AG04449 (cell line): Measurements from ENCODE around the gene SETD4.

Experiments used
- CTCF ChIA-PET: fragments of 350-600 bp; formaldehyde crosslinking; extraction: SDS; loops from one replicate; lab custom pipeline; 2021; ENCODE audit warnings: antibody characterized with exemption; lab: Yijun Ruan, JAX
- POLR2A ChIA-PET: fragments of 400-600, 350-600 bp; formaldehyde crosslinking; extraction: SDS; loops from one replicate; lab custom pipeline; 2020; ENCODE audit warnings: antibody characterized with exemption, inconsistent platforms; lab: Yijun Ruan, JAX
- DNase-seq: peaks from one replicate; pipeline ENCODE4 v3.0.0-alpha.2; 2010; ENCODE audit warnings: low read depth, low spot score
- H3K4me3 ChIP-seq: 2 replicates; pipeline ENCODE4 v1.5.1; 2011; ENCODE audit warnings: low read depth, mild to moderate bottlenecking, control low read depth, low read length
- TF ChIP-seq, protein P1 (sequence below): IDR thresholded peaks from one replicate; pipeline ENCODE4 v1.5.1; 2011; ENCODE audit warnings: mild to moderate bottlenecking, moderate library complexity, low read length, control low read depth, inconsistent platforms; ENCODE audit not compliant: insufficient read depth; ENCODE audit errors: missing control alignments

SETD4 gene

DNA sequence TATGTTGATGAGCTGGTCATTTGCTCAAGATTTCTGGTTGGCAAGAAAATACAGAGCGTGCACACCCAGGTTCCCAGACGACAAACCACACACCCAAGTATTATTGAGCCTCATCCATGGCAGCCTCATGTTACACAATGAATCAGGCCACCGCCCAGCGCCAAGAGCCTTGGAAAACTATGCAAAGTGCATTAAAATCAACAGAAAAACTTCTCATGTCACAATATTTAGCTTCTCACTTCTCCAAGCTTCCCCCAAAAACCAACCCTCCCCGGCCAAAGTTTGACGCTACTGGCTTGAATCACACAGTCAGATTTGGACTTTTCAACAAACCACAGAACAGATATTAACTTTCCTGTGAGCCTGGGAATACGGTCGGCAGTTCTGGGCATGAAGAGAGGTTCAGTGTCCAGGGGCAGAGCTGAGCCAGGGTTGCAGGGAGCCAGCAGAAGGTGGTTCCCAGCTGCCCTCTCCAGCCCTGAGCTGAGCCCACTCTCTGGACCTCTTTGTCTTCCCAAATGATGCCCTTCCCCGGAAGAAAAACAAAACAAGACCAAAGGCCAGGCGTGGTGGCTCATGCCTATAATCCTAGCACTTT lies 71.1 kb downstream of the SETD4 start:
- CTCF ChIA-PET = interaction anchor here (1.2 to 1.3 kb wide), 2 partner anchors 15 to 39 kb away, joined by 3 to 5 read pairs; no protein-coding TSS in a partner anchor
- H3K4me3 ChIP-seq = no peak overlapping the region
- no peak for DNase-seq
- TF ChIP-seq, protein P1, sequence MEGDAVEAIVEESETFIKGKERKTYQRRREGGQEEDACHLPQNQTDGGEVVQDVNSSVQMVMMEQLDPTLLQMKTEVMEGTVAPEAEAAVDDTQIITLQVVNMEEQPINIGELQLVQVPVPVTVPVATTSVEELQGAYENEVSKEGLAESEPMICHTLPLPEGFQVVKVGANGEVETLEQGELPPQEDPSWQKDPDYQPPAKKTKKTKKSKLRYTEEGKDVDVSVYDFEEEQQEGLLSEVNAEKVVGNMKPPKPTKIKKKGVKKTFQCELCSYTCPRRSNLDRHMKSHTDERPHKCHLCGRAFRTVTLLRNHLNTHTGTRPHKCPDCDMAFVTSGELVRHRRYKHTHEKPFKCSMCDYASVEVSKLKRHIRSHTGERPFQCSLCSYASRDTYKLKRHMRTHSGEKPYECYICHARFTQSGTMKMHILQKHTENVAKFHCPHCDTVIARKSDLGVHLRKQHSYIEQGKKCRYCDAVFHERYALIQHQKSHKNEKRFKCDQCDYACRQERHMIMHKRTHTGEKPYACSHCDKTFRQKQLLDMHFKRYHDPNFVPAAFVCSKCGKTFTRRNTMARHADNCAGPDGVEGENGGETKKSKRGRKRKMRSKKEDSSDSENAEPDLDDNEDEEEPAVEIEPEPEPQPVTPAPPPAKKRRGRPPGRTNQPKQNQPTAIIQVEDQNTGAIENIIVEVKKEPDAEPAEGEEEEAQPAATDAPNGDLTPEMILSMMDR = no peak
- POLR2A ChIA-PET = interaction anchor here (0.6 kb wide), 1 partner anchor 209 kb away, joined by 3 read pairs; no protein-coding TSS in a partner anchor

DNA sequence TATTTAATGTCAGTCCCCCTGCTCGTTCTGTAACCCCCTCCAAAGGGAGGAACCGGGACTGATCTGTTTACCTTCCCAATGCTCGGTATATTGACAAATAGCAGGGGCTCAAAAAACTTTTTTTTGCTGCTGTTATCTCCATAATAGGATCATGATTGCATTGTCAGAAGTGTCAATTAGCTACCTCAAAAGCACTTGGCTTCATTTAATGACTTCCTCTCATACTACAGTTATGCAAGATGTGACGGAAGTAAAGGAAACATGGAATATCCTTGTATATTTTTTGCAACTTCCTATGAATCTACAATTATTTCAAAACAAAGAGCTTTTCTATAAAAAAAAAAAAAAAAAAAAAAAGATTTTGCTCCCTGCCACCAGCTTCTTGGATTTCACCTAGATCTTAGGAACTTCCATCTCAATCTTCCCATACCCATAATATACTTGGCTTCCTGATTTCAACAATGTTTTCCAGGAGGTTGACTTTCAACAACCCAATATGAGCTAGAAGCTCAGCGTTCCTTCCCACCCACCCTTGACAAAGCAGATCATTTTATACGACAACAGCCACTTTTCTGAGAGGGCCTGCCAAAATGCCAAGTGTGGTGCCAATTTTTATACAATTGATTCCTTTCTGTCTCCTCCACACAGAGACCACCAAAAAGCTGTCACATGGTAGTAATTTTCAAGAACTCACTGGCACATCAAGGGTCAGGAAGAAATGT lies 71.7 kb downstream of the SETD4 start:
- TF ChIP-seq, protein P1 = no peak
- H3K4me3 ChIP-seq = no peak overlapping the region
- DNase-seq = no peak
- POLR2A ChIA-PET = interaction anchor here (0.6 kb wide), 1 partner anchor 208 kb away, joined by 3 read pairs; no protein-coding TSS in a partner anchor
- CTCF ChIA-PET = interaction anchor here (1.2 to 1.3 kb wide), 2 partner anchors 15 to 39 kb away, joined by 3 to 5 read pairs; no protein-coding TSS in a partner anchor

DNA sequence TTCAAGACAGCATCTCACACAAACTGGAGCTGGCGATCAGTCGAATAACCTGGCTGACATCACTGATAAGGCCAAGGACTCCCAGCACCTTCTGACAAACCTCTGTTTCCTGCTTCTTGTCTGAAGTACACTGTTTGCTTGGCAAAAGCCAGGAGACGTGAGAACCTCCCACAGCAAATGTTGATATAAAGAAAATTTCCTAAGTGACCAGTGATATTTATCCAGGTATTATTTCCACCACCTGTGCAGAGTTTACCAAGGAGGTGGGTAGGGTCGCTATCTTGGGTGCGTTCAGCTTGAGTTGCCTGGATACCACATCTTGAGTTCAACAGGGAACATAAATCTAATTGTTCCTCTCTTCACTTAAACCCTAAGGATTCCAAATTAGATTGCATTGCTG lies 72.9 kb downstream of the SETD4 start:
- no peak for DNase-seq
- TF ChIP-seq, protein P1 = no peak
- ChIA-PET POLR2A (no interaction called here), CTCF (no interaction called here)
- no peak overlapping the region for H3K4me3 ChIP-seq

DNA sequence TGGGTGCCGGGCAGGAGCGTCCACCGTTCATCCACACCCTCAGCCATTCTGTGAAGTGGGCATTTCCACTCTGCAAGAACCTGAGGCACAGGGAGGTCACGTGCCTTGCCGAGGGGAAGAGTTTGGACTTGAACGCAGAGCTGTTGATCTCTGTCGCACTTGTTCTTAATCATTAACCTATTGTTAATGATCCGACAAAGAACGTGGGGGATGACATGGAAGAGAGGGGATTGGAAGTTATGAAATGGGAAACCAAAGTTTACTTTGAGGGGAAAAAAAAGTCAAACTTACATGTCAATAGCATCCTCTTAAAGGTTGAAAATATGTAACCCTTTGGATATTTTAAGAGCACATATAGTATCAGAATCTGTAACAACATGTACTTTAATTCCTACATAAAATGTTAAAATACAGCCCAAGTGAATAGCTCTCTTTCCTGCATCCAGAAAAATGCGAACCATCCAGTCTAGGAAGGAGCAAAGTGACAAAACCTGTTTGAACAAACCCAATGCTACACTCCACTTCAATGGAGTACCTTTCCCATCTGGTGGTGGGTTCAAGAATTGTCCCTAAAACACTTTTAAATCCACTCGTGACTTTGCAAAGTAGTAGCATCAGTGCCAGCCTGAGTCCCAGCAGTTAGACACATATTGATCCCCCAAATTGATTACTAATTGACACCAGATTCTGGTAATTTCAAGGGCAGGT lies 75.5 kb downstream of the SETD4 start:
- ChIA-PET CTCF (interaction anchor here (1.3 kb wide), 1 partner anchor 44 kb away, joined by 3 read pairs; no protein-coding TSS in a partner anchor), POLR2A (no interaction called here)
- no peak for DNase-seq
- no peak overlapping the region for H3K4me3 ChIP-seq
- TF ChIP-seq, protein P1 = no peak
